NCI-H345 treated with DMSO at 0.1 percent for 48 hours (cell line): ENCODE data around the gene CCDC186.
"Not testable (repeated sequence)": the region's sequence is repeated elsewhere in the genome, so short reads cannot be mapped to it uniquely, and the experiment has no call there.

Experiments
- DNase-seq: peaks from one replicate; lab custom pipeline; 2025; ENCODE audit not compliant: unreplicated experiment; lab: John Stamatoyannopoulos, UW

The CCDC186 gene

DNA sequence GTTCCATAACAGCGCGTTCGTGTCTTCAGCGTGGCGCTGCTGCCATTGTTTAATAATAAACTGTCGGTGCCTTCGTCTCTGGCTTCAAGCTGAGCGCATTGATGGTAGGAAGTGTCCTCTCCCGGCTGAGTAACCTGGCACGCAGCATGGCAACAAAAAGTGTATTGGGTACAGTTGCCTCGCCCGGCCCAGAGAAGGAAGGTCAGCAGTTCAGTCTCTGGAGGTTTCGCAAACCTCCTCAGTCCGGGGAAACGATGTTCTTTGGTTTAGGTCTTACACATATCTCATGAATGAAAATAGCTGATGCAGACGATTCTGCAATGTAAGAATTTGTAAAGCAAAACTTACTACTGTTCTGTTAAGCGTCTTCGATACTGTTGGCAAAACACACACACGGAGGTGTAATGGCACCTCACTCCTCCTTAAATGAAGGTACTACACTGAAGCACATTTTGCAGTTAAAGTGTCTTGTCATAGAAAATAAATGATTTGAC lies 739 bp upstream of the CCDC186 start:
- DNase-seq, result no peak

DNA sequence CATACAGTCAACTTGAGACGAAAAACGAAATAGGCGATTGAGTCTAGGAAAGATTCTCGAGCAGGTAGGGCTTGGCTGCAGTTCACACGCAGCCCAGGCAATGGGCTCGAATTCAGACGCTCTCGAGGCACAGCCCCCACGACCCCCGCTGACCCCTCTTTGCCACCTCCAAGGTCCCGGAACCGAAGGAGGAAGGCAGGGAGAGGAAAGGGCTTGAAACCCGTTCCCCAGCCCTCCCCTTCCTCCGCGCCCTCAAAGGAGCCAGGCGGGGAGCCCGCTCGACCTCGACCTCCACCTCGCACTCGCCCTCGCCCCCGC lies 441 bp downstream of the CCDC186 start:
- no peak for DNase-seq

DNA sequence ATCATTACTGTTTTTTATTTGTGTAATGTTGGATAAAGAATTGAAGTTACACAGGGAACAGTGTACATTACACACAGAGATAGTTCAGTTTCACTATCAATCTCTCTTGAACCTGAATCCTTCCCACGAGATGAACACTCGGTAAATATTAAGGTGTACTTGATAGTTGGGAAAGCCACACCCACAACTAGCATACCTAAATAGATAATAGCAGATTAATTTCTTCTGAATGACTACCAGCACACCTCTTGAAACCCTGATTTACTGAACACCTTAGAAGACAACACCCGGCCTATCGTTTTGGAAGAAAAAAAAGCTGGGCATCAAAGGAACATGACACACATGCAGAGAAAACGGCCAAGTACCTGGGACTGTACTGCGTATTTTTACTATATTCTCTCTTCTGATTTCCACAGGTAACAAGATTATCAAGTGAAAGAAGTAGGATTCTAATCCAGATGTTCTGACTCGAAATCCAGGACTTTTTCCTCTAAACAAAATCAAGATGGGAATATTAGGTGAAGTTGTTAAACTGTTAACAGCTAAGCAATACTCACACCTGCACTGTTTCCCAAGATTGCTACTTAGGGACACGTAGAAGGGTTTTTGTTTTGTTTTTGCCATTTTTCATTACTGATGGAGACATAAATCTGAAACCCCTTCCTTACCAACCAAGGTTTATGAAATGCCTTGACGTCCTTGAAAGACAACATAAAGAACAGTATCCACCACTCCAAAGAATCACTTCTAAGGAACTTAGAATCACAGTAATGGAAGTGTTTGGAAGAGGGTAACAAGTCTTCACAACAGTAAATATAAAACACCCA lies 1.0 kb downstream of the CCDC186 start:
- no peak for DNase-seq

DNA sequence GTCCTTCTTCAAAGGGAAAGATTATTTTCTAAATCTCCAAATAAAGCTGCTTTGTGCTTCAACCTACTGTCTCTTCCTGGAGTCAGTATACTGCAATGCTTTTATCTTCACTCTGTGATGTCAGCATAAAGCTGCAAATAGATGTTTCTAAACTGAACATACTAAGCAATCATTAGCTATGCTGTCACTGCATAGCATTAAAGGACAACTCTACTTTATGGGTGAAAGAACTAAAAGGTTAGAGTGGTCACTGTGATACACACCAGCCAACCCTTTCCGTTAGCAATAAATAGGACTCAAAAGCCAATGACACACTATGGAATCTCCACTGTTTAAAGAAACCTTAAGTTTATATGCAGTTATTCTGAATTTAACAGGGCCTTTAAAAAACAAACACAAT lies 1.8 kb downstream of the CCDC186 start:
- no peak for DNase-seq

DNA sequence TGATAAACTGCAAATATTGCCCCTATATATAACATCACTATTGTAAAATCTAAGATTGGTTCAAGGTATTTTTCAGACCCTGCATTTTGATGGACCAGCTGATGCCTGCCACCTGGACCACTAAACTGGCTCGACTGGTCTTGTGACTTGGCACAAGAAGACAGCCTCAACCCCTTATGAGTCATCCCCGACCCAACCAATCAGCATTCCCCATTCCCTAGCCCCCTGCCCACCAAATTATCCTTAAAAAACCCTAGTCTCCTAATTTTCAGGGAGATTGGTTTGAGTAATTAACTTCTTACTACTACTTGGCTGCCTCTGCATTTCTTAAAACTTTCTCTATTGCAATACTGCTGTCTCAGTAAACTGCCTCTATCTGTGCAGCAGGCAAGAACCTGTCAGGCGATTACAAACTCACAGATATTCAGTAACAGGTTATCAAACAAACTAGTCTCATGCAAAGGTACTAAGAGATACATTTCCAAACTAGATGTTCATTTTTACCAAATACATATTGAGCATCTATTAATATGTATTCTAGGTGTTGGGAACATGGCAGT lies 5.5 kb downstream of the CCDC186 start:
- no peak for DNase-seq

DNA sequence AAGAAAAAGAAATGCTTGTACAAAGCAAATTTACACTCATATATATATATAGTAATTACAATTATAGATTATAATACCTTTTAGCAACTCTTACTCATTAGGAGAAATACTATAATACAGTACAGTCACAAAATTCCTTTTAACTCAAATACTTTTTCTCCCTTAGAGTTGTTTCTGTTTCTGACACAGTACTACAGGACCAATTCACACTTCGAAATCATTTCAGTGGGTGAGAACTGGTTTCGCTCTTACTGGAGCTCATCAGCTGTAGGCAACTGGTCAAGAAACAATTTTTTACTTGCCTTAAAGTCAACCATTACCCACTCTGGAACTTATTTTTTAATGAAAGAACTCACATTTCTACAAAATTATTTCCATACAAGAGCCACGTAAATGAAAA lies 6.0 kb downstream of the CCDC186 start:
- DNase-seq, result no peak

DNA sequence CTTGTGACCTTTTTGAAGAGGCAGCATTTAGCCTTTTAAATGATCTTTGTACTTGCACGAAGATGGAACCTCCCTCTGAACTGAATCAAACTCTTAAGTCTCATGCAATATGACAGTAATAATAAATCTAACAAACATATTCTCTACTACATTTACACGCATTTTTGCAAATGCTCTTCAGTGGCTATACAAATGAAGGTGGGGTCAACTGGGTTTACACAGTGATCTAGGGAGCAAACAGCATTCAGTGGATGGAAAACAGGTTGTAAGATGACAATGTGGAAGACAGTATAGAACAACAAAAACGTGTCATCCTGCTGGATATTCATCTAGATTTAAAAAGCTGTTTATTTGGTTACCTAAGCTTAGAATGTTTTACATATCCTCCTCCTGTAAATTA lies 7.5 kb downstream of the CCDC186 start:
- DNase-seq, result no peak

DNA sequence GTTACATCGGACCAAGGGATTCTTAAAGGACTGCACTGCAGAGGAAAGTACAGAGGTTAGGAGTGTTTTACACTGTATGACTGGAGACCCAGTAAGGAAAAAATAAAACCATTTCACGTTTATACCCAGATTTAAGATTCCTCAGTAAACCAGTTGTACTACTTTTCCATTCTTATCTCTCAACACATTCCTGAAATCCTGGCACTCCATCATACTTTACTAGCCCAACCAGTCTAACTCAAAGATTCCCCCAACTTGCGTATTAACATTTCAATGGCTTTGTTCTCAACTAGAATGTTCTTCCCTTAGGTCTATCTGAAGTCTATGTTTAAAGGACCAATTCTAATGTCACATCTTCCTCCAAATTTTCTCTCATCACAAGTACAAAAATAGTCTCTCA lies 8.0 kb downstream of the CCDC186 start:
- no peak for DNase-seq

DNA sequence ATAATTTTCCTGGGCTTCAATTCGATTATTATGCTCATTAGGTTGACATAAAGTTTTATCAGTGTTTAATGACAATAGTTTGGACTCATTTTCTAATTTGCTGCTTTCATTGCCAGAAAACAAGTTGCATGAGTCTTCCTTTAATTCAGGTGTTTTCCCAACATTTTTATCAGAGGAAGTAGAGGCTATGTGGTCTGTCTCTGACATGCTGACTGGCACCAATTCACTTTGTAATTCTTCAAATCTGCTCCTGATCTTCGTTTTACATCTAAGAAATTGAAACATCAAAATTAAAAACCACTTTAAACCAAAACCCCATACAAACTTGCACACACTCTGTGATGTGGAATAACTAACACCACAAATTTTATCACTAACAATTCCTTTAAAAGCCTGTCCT lies 10.9 kb downstream of the CCDC186 start:
- DNase-seq, result no peak

DNA sequence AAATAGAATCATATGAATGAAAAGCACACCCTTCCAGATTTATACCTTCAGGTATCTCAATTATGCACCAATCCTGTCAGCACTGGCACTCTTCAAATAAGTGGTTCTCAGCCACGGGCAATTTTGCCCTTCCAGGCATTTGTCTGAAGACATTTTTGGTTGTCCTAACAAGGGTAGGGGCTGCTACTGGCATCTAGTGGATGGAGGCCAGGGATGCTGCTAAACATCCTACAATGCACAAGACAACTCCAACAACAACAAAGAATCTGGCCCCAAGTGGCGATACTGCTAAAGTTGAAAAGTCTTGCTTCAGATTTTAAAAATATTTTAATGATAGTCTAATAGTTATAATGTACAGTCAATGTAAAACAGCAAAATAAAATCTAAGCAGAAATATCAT lies 16.1 kb downstream of the CCDC186 start:
- no peak for DNase-seq

DNA sequence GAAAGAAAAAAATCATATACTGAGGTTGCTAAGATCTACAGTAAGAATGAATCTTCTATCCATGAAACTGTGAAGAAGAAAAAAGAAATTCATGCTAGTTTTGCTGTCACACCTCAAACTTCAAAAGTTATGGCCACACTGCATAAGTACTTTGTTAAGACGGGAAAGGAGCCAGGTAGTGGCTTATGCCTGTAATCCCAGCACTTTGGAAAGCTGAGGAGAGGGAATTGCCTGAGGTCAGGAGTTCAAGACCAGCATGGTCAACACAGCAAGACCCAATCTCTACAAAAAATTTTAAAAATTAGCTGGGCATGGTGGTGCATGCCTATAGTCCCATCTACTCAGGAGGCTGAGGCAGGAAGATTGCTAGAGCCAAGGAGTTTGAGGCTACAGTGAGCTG lies 22.1 kb downstream of the CCDC186 start:
- DNase-seq, result no peak

DNA sequence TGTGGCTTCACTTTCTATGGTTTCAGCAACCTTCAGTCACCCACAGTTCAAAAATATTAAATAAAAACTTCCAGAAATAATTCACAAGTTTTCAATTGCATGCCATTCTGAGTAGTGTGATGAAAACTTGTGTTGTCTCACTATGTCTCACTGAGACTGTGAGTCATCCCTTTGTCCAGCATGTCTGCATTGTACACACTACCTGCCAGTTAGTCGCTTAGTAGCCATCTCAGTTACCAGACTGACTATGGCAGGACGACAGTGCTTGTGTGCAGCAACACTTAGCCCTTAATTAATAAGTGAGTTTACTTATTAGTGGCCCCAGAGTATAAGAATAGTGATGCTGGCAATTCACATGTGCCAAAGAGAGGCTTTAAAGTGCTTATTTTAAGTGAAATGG lies 22.5 kb downstream of the CCDC186 start:
- no peak for DNase-seq

DNA sequence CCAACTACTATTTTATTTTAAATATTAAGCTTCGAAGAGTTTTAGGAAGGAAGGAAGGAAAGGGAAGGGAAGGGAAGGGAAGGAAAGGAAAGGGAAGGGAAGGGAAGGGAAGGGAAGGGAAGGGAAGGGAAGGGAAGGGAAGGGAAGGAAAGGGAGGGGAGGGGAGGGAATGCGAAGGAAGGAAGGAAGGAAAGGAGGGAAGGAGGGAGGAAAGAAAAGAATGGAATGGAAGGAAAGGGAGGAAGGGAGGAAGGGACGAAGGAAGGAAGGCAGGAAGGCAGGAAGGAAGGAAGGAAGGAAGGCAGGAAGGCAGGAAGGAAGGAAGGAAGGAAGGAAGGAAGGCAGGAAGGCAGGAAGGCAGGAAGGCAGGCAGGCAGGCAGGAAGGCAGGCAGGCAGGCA lies 24.5 kb downstream of the CCDC186 start:
- not testable (repeated sequence) for DNase-seq

DNA sequence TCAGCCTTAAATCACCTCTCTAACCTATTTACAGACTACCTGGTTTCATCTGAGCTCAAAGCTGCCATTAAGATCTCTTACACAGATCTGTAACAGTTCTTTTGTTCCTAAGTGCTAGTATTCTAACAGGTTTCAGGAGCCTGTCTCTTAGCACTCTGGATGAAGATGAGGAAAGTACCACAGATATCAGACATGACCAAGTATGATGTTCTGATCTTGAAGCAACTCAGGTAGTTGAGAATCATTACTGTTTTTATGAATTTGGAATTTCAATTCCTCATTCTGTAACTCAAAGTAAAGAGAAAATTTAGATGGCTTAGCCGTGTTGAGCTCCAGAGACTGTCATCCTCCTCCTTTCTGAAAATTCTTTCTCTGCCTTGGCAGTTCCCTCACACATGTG lies 30.8 kb downstream of the CCDC186 start:
- no peak for DNase-seq

DNA sequence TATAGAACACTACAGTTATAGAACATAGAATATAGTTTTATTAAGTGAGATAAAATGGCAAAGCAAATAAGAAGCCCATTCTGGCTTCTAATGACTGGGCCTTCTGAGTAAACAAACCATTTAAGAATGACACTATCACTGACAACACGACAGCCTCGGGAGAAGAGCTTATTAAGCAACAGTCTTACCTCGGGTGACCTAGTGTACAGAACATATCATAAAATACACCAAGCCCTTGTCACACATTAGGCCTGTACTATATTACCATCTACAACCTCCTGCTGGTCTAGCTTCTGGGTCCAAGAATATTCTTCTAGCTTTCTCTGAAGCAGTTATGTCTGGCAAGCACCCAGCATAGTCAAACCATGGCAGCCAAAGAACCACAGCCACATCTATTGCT lies 32.0 kb downstream of the CCDC186 start:
- DNase-seq, result no peak

DNA sequence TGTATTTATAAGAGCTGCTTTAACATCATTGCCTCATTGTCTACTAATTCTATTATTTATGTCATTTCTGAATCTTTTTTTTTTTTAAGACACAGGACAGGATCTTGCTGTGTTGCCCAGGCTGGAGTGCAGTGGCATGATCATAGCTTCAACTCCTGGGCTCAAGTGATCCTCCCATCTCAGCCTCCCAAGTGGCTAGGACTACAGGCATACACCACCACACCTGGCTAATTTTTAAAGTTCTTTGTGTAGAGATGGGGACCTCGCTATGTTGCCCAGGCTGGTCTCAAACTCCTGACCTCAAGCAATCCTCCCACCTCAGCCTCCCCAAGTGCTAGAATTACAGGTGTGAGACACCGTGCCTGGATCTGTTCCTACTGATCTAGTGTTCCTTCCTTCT lies 33.2 kb downstream of the CCDC186 start:
- not testable (repeated sequence) for DNase-seq

DNA sequence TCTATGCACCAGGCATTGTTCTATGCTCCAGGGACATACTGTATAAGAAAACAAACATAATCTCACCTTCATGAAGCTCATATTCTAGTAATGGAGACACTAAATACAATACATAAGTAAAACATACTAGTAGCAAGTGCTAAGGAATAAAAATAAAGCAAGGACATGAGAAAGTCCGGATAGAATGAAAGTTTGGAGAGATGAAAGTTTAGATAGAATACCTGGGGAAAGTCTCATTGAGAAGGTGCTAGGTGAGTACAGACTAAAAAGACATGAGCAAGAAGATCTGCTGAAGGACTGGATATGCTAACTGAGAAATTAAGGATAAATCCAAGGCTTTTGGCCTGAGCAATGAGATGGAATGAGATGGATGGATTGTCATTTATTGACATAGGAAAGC lies 34.0 kb downstream of the CCDC186 start:
- no peak for DNase-seq

DNA sequence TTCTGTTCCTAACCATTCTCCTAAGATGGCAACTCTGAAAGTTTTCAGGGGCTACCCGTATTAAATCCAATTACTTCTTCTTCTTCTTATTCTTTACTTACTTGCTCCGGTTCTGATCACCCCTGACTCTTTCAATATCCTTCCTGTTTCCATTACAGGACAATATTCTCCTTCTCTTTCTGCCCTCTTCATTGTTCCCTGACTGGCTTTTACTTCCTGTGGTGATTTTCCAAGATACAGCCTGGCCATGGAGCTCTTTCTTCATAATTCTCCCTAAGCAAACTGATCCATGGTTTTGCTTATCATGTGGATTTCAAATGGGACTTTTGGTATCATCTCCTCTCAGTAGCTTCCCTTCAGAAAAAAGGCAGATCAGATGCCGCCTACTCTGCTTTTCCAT lies 35.4 kb downstream of the CCDC186 start:
- DNase-seq, result no peak

DNA sequence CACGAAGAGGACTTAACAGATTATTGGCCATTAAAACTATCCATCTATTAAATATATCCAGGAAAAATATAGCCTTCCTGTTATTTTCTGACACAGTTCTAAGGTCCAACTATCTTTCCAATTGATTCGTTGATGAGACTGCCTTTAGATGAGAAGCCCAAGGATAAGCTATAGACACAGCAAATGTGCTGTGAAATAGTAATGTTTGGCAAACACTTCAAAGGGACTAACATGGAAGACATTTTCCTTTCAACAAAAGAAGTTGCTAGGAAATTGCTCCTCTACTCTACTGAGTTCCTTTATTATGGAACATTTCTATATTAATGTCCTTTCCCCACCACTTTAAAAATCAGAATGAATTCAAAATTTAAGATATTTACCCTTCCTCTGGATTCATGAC lies 38.5 kb downstream of the CCDC186 start:
- no peak for DNase-seq

DNA sequence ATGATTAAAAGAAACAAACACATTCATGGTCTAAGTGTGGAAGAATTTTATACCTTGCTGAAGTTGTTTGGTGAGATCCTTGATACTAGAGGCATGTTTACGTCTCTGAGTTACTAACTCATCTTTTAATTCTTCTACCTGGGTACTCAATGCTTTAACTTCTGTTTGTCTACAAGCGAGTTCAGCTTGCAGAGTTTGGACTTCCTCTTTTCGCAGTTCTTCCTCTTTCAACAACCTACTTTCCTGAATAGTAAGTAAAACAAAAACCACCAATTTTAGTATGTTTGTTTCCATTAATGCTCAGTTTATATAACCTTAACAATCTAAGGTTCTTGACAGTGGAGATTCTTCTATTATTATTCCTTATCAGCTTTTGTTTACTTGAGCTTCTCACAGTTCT lies 42.9 kb downstream of the CCDC186 start:
- DNase-seq, result no peak

DNA sequence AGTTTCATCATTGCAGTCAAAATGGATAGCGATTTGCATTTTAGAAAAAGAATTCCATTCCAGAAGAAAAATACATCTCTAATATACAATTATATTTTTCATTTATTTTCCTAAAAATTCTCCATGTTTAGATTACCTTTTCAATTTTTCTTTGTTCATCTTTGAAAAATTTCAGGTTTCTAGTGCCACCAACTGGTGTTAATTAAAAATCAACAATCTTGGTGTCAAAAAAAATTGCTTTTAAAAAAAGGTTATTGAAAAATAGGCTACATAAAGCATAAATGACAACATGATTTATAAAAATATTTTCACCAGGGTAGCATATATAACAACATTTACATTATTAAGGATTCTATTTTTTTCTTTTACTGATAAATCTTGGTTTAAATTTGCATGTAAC lies 53.0 kb downstream of the CCDC186 start:
- no peak for DNase-seq

DNA sequence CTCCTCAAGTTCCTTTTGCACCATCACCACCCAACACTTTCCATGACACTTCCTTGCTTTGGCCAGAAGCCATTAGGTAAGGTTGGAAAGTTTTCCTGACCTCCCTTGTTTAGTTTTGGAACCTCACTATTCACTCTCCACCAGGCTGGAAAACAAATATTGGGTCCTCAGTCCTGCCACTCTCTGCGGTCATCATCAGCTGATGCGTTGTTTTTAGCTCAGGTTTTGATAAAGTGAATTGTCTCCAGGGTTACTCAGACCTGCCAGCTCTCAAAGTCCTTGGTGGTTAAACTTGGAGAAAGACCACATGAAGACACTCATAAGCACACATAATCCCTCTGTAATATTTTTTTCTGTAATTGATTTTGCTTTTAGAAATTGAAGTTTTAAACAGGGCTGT lies 55.5 kb downstream of the CCDC186 start:
- no peak for DNase-seq

DNA sequence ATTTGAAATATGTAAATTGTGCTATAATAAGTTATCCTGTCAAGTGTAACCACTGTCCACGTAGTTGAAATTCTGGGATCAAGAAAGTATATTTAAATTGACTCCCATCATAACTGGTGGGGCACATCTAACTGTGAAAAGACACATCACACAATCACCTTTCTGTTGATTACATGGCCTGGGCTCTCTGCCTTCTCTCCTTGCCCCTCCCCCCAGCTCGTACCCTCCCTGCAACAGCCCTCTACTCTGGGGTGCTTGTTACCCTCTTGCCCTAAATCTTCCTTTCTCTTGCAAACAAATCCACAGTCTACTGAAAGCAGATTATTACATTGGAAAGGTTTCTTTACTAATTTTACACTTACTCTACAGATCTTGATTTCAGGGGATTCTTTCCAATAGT lies 56.3 kb downstream of the CCDC186 start:
- no peak for DNase-seq
